Spleen (tissue), 7 donors: ENCODE measurements around the gene ZDHHC3.

Experiments
- POLR2A ChIP-seq, 3 donors: fragments of 450-650 bp; IDR thresholded peaks; one replicate each; pipeline ENCODE4 v1.5.1; 2017; ENCODE audit warnings: antibody characterized with exemption in 3 of 3, mild to moderate bottlenecking in 1 of 3
- TF ChIP-seq, protein P1 (sequence below), 11 experiments: fragments of 200-600 bp in 7 of 11; fragments of 450-650 bp in 4 of 11; sonication (generic) in 4 of 11; IDR thresholded peaks in 8 of 11; conservative IDR thresholded peaks in 3 of 11; 1 replicate in 7 of 11; 2 replicates in 4 of 11; pipeline versions ENCODE4 v1.4.0 to v1.8.0; 2016 to 2021; ENCODE audit warnings: antibody characterized with exemption in 11 of 11, inconsistent platforms in 4 of 11, mild to moderate bottlenecking in 1 of 11
- donor health status: DM: no; HTN: no; CAD: no; lungs with moderate emphysema.
- donor health status: DM: no; HTN: no; CAD: no.
- donor health status: DM: no; HTN: no; CAD: no.

DNA sequence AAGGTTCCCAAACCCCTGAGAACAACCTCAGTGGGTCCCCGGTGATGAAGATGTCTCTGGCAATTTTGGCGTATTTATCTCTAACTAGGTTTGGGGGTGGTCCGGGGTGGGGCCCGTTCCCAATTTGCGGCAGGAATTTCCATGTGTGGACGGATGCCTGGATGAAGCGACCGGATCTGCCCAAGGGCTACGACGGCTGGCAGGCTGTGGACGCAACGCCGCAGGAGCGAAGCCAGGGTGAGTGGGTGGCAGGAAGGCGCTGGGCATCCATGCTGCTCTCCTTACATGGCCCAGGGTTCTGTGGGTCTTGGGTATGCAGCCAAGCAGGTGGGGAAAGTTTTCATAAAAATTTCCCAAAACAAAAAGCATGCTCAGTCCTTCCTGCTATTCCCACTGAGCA is 72.2 kb downstream of the ZDHHC3 start:
- TF ChIP-seq, protein P1, sequence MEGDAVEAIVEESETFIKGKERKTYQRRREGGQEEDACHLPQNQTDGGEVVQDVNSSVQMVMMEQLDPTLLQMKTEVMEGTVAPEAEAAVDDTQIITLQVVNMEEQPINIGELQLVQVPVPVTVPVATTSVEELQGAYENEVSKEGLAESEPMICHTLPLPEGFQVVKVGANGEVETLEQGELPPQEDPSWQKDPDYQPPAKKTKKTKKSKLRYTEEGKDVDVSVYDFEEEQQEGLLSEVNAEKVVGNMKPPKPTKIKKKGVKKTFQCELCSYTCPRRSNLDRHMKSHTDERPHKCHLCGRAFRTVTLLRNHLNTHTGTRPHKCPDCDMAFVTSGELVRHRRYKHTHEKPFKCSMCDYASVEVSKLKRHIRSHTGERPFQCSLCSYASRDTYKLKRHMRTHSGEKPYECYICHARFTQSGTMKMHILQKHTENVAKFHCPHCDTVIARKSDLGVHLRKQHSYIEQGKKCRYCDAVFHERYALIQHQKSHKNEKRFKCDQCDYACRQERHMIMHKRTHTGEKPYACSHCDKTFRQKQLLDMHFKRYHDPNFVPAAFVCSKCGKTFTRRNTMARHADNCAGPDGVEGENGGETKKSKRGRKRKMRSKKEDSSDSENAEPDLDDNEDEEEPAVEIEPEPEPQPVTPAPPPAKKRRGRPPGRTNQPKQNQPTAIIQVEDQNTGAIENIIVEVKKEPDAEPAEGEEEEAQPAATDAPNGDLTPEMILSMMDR (IDR thresholded peaks at IDR 0.05 in 8 of 11, conservative IDR thresholded peaks at IDR 0.05 in 3 of 11): no peak
- no peak for TF ChIP-seq POLR2A (IDR thresholded peaks at IDR 0.05)
